BLaER1 treated with 17β-estradiol and CSF1 and Interleukin-3, amounts not matched to agents 10 nM and 100 nM (cell line): ENCODE data around the gene APBA1.

ENCODE experiments used
- H3K27ac ChIP-seq, 11 experiments: shearing (Covaris generic); formaldehyde crosslinking; 2 replicates each; pipeline ENCODE4 v1.8.1; 2022
- H3K27me3 ChIP-seq, 11 experiments: shearing (Covaris generic); formaldehyde crosslinking; 2 replicates each; pipeline ENCODE4 v1.8.1; 2022
- H3K36me3 ChIP-seq, 11 experiments: shearing (Covaris generic); formaldehyde crosslinking; 2 replicates each; pipeline ENCODE4 v1.8.1; 2022
- H3K4me1 ChIP-seq, 10 experiments: shearing (Covaris generic); formaldehyde crosslinking; 2 replicates each; pipeline ENCODE4 v1.8.1; 2022
- H3K4me2 ChIP-seq, 11 experiments: shearing (Covaris generic); formaldehyde crosslinking; 2 replicates each; pipeline ENCODE4 v1.8.1; 2022
- H3K4me3 ChIP-seq, 10 experiments: shearing (Covaris generic); formaldehyde crosslinking; 2 replicates each; pipeline ENCODE4 v1.8.1; 2022
- H3K9ac ChIP-seq, 11 experiments: shearing (Covaris generic); formaldehyde crosslinking; 2 replicates each; pipeline ENCODE4 v1.8.1; 2022
- H3K9me3 ChIP-seq, 11 experiments: shearing (Covaris generic); formaldehyde crosslinking; replicated peaks in 1 of 11; 2 replicates each; pipeline ENCODE4 v1.8.1; 2022
- H4K20me1 ChIP-seq, 11 experiments: shearing (Covaris generic); formaldehyde crosslinking; 2 replicates each; pipeline ENCODE4 v1.8.1; 2022
- Cebpa-rat ChIP-seq, 11 experiments: shearing (Covaris generic); IDR thresholded peaks; 2 replicates each; pipeline ENCODE4 v1.8.1; 2022

APBA1 gene

DNA sequence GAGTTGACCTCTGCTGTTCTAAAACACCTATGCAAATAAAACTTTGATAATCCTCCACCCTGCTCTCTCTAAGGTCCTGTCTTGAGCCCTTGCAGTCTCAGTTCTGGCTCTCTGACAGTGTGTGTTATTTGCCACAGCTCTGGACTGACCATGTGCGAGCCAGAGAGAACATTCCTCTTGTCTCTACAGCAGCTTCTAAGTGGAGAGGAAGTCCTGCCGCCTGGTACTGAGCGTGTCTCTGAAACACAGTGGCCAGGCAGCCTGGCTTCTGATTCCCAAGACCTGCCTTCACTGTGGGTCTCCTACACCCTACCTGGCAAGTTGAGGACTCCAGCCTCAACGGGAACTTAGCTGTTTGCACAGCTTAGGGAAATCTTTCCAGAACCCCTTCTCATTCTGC is 285.5 kb downstream of the APBA1 start:
- Histone ChIP-seq H3K36me3 (no peaks in the 10 kb centered on the region; a peak in 1 of 22 replicates), H3K27ac (no peak overlapping the region), H3K9me3 (peaks cover 0 to 7% (median 3%) of the 10 kb centered on the region in 11 experiments; a peak in 6 of 22 replicates), H3K9ac (no peak overlapping the region), H3K27me3 (no peaks in the 10 kb centered on the region), H4K20me1 (no peaks in the 10 kb centered on the region), H3K4me3 (no peak overlapping the region), H3K4me1 (peaks cover 0 to 10% (median 7%) of the 10 kb centered on the region in 10 experiments; a peak in 10 of 20 replicates), H3K4me2 (no peak overlapping the region)
- no peak for TF ChIP-seq Cebpa-rat (IDR thresholded peaks at IDR 0.05)

DNA sequence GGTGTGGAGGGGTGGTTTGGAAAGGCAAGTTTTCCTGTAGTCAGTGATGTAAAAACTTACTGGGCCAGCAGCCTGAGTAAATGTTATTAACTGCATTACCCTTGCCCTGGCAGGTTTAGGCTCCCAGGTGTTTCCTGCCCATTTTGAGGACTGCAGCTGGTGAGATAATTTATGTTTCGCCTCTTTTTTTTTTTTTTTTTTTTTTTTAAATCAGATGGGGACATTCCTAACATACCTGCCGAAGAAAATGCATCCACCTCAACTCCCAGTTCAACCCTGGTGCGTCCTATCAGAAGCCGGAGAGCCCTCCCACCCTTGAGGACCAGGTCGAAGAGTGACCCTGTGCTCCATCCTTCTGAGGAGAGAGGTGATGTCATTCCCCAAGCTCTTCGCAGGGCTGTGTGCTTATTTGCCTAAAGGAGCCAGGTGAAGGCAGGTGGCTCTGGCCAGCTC is 286.6 kb downstream of the APBA1 start:
- no peak overlapping the region for H3K4me3 ChIP-seq
- H3K4me2 ChIP-seq: peak overlapping the region in 5 of 11 experiments; percentile 28 to 51 (median 38); a peak in 8 of 22 replicates
- no peak overlapping the region for H3K27ac ChIP-seq
- no peaks in the 10 kb centered on the region for H3K27me3 ChIP-seq
- no peaks in the 10 kb centered on the region for H3K36me3 ChIP-seq
- no peak overlapping the region for H3K9ac ChIP-seq
- no peaks in the 10 kb centered on the region for H3K9me3 ChIP-seq
- no peak for TF ChIP-seq Cebpa-rat (IDR thresholded peaks at IDR 0.05)
- H3K4me1 ChIP-seq: peaks cover 0 to 9% (median 7%) of the 10 kb centered on the region in 10 experiments; a peak in 10 of 20 replicates
- no peaks in the 10 kb centered on the region for H4K20me1 ChIP-seq

- Histone ChIP-seq H3K9ac (no peak overlapping the region), H3K27me3 (no peaks in the 10 kb centered on the region), H3K36me3 (no peaks in the 10 kb centered on the region), H3K9me3 (no peaks in the 10 kb centered on the region), H3K27ac (no peak overlapping the region), H3K4me2 (no peak overlapping the region), H3K4me3 (no peak overlapping the region), H3K4me1 (peaks cover 0 to 9% (median 7%) of the 10 kb centered on the region in 10 experiments; a peak in 14 of 20 replicates), H4K20me1 (no peaks in the 10 kb centered on the region)
- TF ChIP-seq Cebpa-rat (IDR thresholded peaks at IDR 0.05): no peak
Measured at GRCh38 chr9:69382135-69382534, 290.0 kb downstream of the APBA1 start.

- Histone ChIP-seq H3K4me1 (peaks cover 0 to 13% (median 7%) of the 10 kb centered on the region in 10 experiments; a peak in 16 of 20 replicates), H3K27me3 (no peaks in the 10 kb centered on the region), H3K36me3 (no peaks in the 10 kb centered on the region), H3K4me2 (no peak overlapping the region), H3K9me3 (no peaks in the 10 kb centered on the region), H3K4me3 (no peak overlapping the region), H4K20me1 (no peaks in the 10 kb centered on the region), H3K27ac (no peak overlapping the region), H3K9ac (no peak overlapping the region)
- TF ChIP-seq Cebpa-rat (IDR thresholded peaks at IDR 0.05): no peak
Measured at GRCh38 chr9:69380811-69381210, 291.4 kb downstream of the APBA1 start.

DNA sequence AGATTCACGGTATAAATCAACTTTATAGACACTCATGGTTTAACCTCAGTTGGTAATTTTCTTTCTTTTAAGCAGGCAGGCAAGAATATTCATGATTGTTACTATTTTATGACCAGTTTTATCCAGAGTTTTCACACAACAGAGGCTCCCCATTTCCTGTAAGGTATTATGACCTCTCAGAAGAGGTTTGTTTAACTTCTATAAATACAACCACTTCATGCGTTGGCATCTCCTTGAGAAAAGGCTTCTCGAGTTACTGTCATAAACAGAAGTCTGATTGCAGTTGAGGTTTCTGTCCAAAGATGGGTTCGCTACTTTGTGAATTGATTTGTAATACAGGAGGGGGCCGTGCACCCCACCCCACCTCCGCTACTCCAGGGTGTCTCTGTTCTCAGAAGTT is 291.9 kb downstream of the APBA1 start:
- H4K20me1 ChIP-seq: no peaks in the 10 kb centered on the region
- no peaks in the 10 kb centered on the region for H3K27me3 ChIP-seq
- no peak overlapping the region for H3K27ac ChIP-seq
- peaks cover 0 to 13% (median 2%) of the 10 kb centered on the region in 10 experiments; a peak in 15 of 20 replicates for H3K4me1 ChIP-seq
- H3K9me3 ChIP-seq: no peaks in the 10 kb centered on the region
- H3K9ac ChIP-seq: no peak overlapping the region
- no peak overlapping the region for H3K4me2 ChIP-seq
- no peaks in the 10 kb centered on the region for H3K36me3 ChIP-seq
- TF ChIP-seq Cebpa-rat (IDR thresholded peaks at IDR 0.05): no peak
- no peak overlapping the region for H3K4me3 ChIP-seq

DNA sequence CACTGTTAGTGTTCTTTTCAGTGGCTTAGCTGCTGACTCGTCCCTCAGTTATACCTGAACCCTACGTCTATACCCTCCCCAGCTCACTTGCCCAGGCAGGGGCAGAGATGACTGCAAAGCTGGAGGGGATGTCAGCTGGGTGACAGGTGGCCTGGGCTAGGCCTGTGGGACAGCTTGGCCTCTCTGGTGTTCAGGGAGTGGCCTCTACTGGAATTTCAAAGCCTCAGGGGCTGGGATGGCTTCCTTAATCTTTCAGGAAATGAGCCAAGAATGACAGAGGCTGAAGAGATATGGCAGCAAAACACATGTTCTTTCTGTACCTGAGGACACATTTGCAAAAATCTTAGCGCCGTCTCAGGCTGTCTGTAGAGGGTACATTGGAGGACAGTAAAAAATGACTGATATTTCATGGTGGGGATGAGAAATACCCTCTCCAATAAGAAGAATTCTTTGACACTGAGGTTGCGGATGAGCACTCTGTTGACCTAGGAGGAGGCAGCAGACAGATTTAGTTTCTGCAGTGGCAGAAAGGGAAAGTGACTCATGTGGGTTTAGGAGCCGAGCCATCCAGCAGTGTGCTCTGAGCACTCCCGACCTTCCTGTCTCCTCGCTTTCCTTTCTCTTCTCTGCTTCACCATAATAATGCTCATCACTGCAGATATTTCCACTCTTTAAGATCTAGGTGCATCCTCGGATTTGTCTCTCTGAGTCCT is 292.7 kb downstream of the APBA1 start:
- H3K4me1 ChIP-seq: peaks cover 0 to 13% (median 0%) of the 10 kb centered on the region in 10 experiments; a peak in 6 of 20 replicates
- no peak overlapping the region for H3K4me2 ChIP-seq
- no peak overlapping the region for H3K4me3 ChIP-seq
- no peak overlapping the region for H3K9ac ChIP-seq
- H3K36me3 ChIP-seq: no peaks in the 10 kb centered on the region
- H3K9me3 ChIP-seq: no peaks in the 10 kb centered on the region
- no peaks in the 10 kb centered on the region for H3K27me3 ChIP-seq
- H4K20me1 ChIP-seq: no peaks in the 10 kb centered on the region
- H3K27ac ChIP-seq: no peak overlapping the region
- TF ChIP-seq Cebpa-rat (IDR thresholded peaks at IDR 0.05): no peak

DNA sequence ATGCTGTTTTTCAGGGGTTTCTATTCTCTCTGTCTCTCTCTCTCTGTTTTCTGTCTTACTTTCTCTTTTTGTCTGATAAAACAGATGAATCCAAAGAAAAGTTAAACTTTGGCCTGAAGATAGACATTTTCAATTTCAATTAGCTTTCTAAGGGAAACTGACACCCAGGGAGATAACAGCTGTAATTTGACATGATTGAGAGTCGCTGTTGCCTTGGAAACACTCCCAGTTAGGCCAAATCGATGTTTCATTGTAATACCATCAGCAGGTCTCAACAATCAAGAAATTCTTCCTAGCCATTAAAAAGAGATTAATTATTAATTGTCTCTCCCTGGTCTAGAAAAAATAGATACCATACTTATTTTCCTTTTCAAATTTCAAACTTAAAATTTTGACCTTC is 294.2 kb downstream of the APBA1 start:
- Histone ChIP-seq H3K36me3 (no peaks in the 10 kb centered on the region), H4K20me1 (no peaks in the 10 kb centered on the region), H3K4me2 (no peak overlapping the region), H3K27ac (no peak overlapping the region), H3K9ac (no peak overlapping the region), H3K27me3 (no peaks in the 10 kb centered on the region), H3K4me1 (peaks cover 0 to 13% (median 0%) of the 10 kb centered on the region in 10 experiments; a peak in 6 of 20 replicates), H3K4me3 (no peak overlapping the region), H3K9me3 (no peaks in the 10 kb centered on the region)
- TF ChIP-seq Cebpa-rat (IDR thresholded peaks at IDR 0.05): no peak
